MG63 (cell line): ENCODE results near the gene RGCC. TPM values are rescaled to one million over a fixed set of nuclear protein-coding genes. Genes with fewer than 3 reads are reported as not detected.
A peak's percentile ranks its signal among the peaks of the same experiment; 100 is the strongest.
"Not testable (repeated sequence)": the region's sequence is repeated elsewhere in the genome, so short reads cannot be mapped to it uniquely, and the experiment has no call there.

Experiments used
- DNase-seq: peaks from one replicate; pipeline ENCODE4 v3.0.0-alpha.2; 2020
- H3K27me3 ChIP-seq: fragments of 250-450 bp; sonication (Bioruptor Pico); 2 replicates; pipeline ENCODE4 v1.5.1; 2020; ENCODE audit warnings: mild to moderate bottlenecking, moderate library complexity
- H3K36me3 ChIP-seq: fragments of 250-450 bp; sonication (Bioruptor Pico); 2 replicates; pipeline ENCODE4 v1.5.1; 2020; ENCODE audit warnings: mild to moderate bottlenecking, moderate library complexity
- H3K4me3 ChIP-seq: fragments of 250-450 bp; sonication (Bioruptor Pico); 2 replicates; pipeline ENCODE4 v1.5.1; 2020; ENCODE audit warnings: mild to moderate bottlenecking, moderate library complexity
- H3K9me3 ChIP-seq: fragments of 250-450 bp; sonication (Bioruptor Pico); 2 replicates; pipeline ENCODE4 v1.5.1; 2020; ENCODE audit warnings: mild to moderate bottlenecking, moderate library complexity
- total RNA-seq: library from RNA; depleted of rRNA; stranded (reverse); fragments of >200 nt; shearing (Covaris generic); gene quantifications from 2 replicates; pipeline ENCODE4 v1.2.3, GENCODE V29; 2014; ENCODE audit warnings: low replicate concordance; rRNA removed

The RGCC gene, protein sequence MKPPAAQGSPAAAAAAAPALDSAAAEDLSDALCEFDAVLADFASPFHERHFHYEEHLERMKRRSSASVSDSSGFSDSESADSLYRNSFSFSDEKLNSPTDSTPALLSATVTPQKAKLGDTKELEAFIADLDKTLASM
- 1.7 TPM in 1 of 2 replicates, not detected in the other for total RNA-seq

DNA sequence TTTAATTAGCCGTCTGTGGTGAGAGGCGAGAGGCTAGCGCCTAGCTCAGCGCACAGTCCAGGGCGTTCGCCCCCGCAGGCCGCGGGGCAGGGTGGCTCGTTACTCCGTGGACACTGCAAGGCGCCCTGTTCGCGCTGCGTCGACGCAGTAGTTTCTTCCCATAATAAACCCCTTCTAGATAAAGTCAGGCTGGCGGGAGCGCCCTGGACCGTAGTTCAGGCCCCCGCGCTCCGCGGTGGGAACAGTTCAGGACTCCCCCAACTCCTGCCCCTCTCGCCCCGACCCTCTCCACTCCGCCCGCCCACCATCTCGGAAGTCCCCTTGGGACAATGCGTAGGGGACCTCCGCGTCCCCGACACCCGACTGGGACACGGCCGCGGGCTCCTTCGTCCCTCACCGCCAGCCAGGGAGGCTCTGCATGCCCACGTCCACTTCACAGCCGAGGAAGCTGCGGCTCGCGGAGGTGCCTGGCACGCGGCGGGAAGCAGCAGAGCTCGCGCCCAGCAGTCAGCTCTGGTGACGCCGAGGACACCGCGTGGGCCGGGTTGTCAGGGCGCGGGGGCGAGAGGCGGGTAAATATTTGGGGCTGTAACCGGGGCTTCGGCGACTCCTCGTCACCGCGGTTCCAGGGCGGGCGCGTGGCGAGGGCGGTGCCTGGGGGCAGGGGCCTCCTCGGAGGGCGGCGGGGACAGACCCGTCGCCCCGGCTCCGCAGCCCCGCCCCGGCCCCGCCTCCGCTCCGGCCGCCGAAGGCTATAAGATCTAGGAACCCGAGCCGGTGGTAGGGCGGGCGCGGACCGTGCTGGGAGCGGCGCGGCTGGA is at the start of gene RGCC:
RGCC (plus strand) TSS at position 783 of the 821 bp plus-strand sequence. CDS start 158 bp downstream, outside the sequence.
- Histone ChIP-seq H3K4me3 (peak within 1 kb of the TSS; percentile 45), H3K36me3 (no peaks in the 10 kb centered on the region), H3K27me3 (peaks cover 12% of the 10 kb centered on the region; the same call in 1 of the 2 replicates), H3K9me3 (no peaks in the 10 kb centered on the region)
- DNase-seq = peak; percentile 73

DNA sequence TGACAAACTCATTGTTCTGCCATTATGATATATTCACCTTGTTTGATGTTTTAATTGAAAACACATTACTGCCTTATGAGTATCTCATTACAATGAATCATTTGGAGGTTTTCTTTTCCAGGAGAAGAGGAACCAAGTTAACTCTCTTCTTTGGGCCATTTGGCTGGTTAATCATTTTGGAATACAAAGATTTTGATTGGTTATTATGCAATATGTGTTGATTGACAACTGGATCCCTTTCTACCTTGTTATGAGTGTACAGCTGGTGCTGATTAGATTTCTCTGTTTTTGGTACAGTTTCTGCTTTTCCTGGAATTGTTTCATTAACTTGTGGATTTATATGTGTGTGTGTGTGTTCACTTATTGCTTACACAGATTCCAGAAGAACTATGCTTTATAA is 49.2 kb upstream of the RGCC start:
- no peaks in the 10 kb centered on the region for H3K36me3 ChIP-seq
- DNase-seq = no peak
- no peaks in the 10 kb centered on the region for H3K9me3 ChIP-seq

DNA sequence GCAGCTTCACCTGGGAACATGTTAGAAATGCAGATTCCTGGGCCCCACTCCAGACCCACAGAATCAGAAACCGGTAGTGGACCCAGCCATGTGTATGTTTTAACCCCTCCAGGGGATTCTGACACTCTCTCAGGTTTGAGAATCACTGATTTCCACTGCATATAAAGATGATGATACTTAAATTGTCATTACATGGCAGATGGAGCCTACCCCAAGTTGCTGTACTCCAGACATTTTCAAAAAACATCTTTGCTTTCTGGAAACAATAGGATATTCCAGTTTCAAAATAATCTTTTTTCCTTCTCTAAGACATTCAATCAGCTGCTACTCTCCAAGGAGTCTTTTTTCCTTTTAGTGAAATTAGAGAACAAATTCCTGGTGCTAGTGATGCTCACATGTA is 48.6 kb upstream of the RGCC start:
- Histone ChIP-seq H3K27me3 (no peaks in the 10 kb centered on the region), H3K9me3 (no peaks in the 10 kb centered on the region), H3K4me3 (no peak overlapping the region), H3K36me3 (no peaks in the 10 kb centered on the region)
- DNase-seq = no peak

More for the DNA sequence above, 49.2 kb upstream of the RGCC start:
- no peaks in the 10 kb centered on the region for H3K27me3 ChIP-seq
- no peak overlapping the region for H3K4me3 ChIP-seq

DNA sequence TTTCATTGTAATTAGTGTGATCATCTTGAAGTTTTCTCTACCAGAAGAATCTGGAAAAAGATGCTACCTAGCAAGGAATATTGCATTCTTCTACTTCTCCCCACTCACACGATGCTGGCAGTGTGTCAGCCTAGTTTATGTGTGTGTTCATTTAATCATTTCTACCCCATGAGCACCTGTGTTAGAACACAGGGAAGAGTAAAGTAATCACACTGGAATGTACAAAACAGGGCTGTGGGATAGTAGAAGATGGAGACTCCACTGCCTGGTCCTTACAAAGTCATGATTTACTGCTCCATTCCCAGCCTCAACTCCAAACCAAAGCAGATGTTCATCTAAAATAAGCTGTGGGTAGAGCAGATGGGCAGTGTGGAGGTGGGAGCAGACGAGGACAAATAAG is 47.7 kb upstream of the RGCC start:
- no peaks in the 10 kb centered on the region for H3K9me3 ChIP-seq
- H3K36me3 ChIP-seq = no peaks in the 10 kb centered on the region
- no peak overlapping the region for H3K4me3 ChIP-seq
- DNase-seq = no peak
- no peaks in the 10 kb centered on the region for H3K27me3 ChIP-seq

DNA sequence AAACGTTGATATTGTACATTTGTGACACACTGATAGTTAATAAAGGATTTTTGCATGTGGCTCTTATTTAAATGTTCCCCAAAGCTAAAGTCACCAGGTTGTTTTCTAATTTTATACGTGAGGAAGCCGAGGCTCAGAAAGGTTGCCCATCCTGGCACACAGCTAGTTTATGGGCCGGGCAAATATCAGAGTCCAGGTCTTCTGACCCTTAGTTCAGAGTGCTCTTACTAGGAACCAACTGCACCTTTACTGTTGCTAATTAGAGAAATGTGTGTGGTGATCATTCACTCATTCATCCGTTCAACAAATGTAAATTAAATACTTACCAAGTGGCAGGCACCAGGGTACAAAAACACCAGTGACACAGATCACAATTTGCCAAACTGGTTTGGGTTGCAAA is 46.3 kb upstream of the RGCC start:
- H3K27me3 ChIP-seq = no peaks in the 10 kb centered on the region
- no peak overlapping the region for H3K4me3 ChIP-seq
- no peaks in the 10 kb centered on the region for H3K36me3 ChIP-seq
- no peak for DNase-seq
- H3K9me3 ChIP-seq = no peaks in the 10 kb centered on the region

DNA sequence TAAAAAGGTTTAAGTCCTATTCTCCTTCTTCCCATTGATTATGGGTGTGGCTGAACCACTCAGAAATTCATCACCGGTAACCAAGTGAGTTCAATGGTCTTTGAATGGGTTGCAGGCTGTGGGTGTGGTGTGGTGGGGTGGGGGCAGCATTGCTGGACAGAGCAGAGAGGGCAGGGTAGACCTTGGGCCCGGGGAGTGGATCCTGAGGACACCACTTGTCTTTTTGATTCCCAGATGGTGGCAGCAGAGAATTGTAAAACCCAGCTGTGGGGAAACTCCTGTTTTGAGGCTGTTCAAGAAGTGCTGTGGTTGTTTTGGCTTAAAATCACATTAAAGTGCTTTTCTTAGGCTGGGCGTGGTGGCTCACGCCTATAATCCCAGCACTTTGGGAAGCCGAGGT is 45.8 kb upstream of the RGCC start:
- no peak overlapping the region for H3K4me3 ChIP-seq
- H3K9me3 ChIP-seq = no peaks in the 10 kb centered on the region
- H3K27me3 ChIP-seq = no peaks in the 10 kb centered on the region
- no peaks in the 10 kb centered on the region for H3K36me3 ChIP-seq
- DNase-seq = peak; percentile 18

DNA sequence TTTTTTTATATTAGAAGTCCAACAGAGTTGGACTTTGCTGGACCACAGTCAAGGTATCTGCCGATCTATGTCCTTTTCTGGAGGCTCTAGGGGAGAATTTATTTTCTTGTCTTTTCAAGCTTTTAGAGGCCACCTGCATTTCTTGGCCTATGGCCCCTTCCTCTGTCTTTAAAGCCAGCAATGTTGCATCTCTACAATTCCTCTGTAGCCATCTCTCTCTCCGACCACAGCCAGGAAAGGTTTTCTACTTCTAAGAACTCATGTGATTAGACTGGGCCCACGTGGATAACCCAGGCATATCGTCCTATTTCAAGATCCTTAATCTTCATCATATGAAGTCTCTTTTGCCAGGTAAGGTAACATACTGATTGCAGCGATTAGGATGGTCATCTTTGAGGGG is 43.5 kb upstream of the RGCC start:
- DNase-seq = no peak
- Histone ChIP-seq H3K36me3 (no peaks in the 10 kb centered on the region), H3K4me3 (no peak overlapping the region), H3K9me3 (no peaks in the 10 kb centered on the region), H3K27me3 (no peaks in the 10 kb centered on the region)

DNA sequence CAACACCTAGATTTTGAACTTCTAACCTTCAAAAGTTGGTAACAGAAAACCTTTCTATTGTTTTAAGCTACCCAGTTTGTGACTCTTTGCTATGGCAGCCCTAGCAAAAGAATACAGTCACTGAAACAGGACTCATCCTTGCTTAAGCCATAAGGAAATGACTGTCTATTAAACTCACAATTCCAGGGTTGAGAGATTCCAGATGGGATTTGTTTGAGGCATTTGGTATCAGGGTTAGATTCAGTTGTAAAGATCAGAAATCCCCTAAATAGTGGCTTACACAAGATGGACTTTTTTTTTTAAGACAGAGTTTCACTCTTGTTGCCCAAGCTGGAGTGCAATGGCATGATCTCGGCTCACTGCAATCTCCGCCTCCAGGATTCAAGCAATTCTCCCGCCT is 41.1 kb upstream of the RGCC start:
- DNase-seq = no peak
- H3K4me3 ChIP-seq = no peak overlapping the region
- no peaks in the 10 kb centered on the region for H3K9me3 ChIP-seq
- no peaks in the 10 kb centered on the region for H3K27me3 ChIP-seq
- H3K36me3 ChIP-seq = no peaks in the 10 kb centered on the region

DNA sequence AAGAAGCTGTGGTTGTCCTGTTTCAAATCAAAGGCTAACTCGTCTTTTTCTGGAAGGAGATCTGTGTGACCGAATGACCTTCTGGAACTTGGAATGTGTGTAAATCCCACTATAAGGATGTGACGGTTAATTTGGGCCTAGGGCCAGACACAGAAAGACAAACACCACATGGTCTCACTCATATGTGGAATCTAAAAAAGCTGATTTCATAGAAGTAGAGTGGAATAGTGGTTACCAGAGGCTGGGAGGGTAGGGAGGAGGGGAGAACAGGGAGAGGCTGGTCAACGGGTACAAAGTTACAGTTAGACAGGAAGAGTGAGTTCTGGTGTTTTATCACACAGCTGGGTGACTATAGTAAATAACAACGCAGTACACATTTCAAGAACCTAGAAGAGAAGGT is 39.3 kb upstream of the RGCC start:
- no peak overlapping the region for H3K4me3 ChIP-seq
- H3K27me3 ChIP-seq = no peaks in the 10 kb centered on the region
- no peaks in the 10 kb centered on the region for H3K36me3 ChIP-seq
- no peaks in the 10 kb centered on the region for H3K9me3 ChIP-seq
- no peak for DNase-seq

DNA sequence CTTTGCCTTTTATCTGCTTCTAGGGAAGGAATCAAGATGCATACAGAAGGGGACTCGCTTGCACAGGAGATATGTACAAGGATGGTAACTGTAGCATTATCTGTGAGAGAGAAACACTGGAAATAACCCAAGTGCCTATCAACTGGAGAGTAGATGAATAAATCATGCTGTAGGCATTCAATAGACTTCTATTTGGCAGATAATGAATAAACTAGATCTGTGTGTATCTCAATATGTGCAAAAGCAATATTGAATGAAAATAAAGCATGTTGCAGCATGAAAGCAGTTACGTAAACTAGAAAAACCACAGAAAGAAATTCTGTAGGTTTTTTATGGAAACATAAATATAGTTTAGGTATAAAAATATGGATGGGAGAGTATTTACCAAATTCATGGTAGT is 38.6 kb upstream of the RGCC start:
- H3K4me3 ChIP-seq = no peak overlapping the region
- no peaks in the 10 kb centered on the region for H3K27me3 ChIP-seq
- no peaks in the 10 kb centered on the region for H3K36me3 ChIP-seq
- no peaks in the 10 kb centered on the region for H3K9me3 ChIP-seq
- no peak for DNase-seq

DNA sequence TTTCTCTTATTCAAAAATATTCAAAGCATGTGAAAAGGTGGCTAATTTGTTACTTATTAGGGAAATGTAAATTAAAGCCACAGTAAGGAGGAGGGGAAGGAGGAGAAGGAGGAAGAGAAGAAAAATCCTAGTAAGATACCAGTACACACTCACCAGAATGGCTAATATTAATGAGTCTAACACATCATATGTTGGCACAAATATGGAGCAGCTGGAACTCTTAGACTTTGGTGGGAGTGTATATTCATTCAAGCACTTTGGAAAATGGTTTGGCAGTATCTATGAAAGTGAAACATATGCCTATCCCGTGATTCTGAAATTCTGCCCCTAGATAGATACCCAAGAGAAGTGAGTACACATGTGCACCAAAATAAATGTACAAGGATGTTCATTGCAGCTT is 38.1 kb upstream of the RGCC start:
- H3K36me3 ChIP-seq = no peaks in the 10 kb centered on the region
- no peaks in the 10 kb centered on the region for H3K9me3 ChIP-seq
- no peaks in the 10 kb centered on the region for H3K27me3 ChIP-seq
- no peak overlapping the region for H3K4me3 ChIP-seq
- no peak for DNase-seq

DNA sequence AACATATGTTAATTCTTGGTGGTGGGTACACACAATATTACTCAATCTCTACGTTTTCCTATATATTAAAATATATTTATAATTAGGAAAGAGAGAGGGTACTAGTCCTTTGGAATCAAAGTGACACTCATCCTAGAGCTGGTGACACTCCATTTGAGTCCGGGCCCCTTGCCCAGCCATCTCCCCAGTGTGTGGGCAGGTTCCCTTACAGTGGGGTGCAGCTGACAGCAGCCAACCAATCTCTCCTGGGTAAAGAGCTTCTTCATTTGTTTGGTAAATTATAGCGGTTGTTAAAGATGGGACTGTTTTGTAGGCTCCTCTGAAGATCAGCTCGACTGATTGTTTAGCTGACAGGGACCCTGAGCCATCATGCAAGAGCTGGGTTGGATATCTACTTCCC is 37.2 kb upstream of the RGCC start:
- Histone ChIP-seq H3K27me3 (no peaks in the 10 kb centered on the region), H3K9me3 (no peaks in the 10 kb centered on the region), H3K36me3 (no peaks in the 10 kb centered on the region), H3K4me3 (no peak overlapping the region)
- no peak for DNase-seq

DNA sequence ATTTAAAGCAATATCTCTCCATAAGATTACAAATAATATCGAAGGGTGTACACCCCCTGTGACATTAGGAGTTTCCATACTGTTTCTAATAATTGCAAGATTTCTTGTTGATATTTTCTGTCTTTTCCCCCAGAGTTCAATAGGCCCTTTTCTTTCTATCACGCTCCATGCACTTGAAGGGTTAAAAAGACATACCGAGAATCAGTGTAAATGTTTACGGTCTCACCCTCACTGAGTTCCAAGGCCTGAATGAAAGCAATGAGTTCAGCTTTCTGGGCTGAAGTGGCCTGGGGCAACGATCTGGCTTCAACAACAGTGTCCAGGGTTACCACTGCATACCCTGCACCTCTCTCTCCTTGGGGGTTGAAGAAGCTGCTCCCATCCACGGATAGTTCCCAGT is 36.0 kb upstream of the RGCC start:
- not testable (repeated sequence) for DNase-seq, H3K27me3 ChIP-seq, H3K36me3 ChIP-seq, H3K9me3 ChIP-seq, H3K4me3 ChIP-seq

DNA sequence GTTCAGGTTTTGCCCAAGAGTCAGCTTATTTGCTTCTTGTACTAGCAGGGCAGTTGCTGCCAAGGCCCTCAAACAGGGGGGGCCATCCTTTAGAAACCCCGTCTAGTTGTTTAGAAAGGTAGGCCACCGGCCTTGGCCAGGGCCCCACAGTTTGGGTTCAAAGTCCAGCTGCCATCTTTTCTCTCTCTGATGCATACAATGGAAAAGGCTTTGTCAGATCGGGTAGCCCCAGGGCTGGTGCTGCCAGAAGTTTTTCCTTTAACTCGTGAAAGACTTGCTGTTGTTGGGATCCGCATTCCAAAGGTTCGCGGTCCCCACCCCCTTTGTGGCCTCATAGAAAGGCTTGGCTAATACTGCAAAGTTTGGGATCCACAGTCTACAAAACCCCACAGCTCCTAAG is 35.4 kb upstream of the RGCC start:
- H3K4me3 ChIP-seq, H3K27me3 ChIP-seq, DNase-seq, H3K9me3 ChIP-seq, H3K36me3 ChIP-seq: not testable (repeated sequence)

DNA sequence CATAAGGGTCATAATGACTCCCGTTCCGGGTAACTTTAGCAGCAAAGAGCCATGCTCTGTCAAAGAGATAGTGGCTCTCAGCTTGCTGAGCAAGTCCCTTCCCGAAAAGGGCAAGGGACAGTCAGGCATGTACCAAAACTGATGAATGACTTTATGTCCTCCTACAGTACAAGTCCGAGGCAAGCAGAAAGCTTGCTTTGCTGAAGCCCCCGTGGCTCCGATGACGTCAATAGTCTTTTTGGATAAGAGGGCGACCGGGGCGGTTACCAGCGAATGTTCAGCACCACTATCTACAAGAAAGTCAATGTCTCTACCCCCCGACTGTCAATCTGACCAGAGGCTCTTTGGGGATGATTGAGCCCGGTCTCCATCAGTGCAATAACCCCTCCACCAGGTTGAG is 34.1 kb upstream of the RGCC start:
- H3K36me3 ChIP-seq, DNase-seq, H3K4me3 ChIP-seq, H3K9me3 ChIP-seq, H3K27me3 ChIP-seq: not testable (repeated sequence)

DNA sequence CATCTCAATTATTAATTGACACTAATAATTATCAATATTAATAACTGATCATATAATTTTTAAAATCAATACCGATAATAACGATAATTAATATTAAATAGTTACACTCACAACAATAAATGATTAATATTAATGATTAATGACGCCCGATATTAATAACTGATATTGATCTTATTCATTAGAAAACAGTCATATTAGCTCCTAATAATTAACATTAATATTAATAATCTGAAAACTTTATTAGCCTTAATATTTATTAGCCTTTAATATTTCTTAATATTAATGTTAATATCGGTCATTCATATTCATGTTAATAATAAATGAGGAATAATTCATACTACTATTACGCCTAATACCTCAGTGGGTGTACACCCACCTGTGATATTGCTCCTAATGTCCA is 32.7 kb upstream of the RGCC start:
- not testable (repeated sequence) for H3K9me3 ChIP-seq, H3K36me3 ChIP-seq, H3K27me3 ChIP-seq, DNase-seq, H3K4me3 ChIP-seq

DNA sequence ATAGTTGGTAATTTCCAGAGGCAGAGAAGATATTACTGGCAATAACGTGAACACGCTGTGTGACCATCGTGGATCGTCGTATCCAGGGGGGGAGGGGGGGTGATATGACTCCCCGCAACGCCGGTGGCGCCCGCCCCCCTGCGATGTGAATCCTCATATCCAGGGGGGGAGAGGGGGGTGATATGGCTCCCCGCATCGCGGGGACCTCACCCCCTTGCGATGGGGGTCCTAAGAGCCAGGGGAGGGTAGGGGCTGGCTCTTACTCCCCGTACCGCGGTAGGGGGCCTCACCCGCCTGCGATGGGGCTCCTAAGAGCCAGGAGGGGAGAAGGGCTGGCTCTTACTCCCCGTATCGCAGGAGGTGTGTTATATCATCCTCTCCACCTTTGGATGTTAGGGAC is 31.3 kb upstream of the RGCC start:
- Histone ChIP-seq H3K9me3 (no peaks in the 10 kb centered on the region), H3K36me3 (no peaks in the 10 kb centered on the region)

DNA sequence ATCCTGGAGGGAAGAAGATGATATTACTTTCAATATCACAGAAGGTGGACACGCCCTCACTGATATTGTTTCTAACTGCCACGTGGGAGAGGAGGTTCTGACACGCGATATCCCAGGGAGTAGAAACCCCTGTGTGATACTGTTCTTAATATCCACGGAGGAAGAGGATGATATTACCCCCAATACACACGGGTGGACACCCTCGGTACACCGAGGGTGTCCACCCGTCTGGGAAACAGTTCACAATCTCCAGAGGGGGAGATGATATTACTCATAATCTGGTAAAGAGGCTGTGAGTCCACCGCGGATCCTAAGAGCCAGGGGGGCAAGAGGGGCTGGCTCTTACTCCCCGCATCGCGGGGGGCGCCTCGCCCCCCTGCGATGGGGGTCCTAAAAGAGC is 29.7 kb upstream of the RGCC start:
- Histone ChIP-seq H3K9me3 (no peaks in the 10 kb centered on the region), H3K4me3 (peak overlapping the region; percentile 27; the same call in 1 of the 2 replicates), H3K27me3 (no peaks in the 10 kb centered on the region), H3K36me3 (no peaks in the 10 kb centered on the region)
- no peak for DNase-seq

More for the DNA sequence above, 31.3 kb upstream of the RGCC start:
- no peak overlapping the region for H3K4me3 ChIP-seq
- no peaks in the 10 kb centered on the region for H3K27me3 ChIP-seq
- no peak for DNase-seq
